H1 (cell line): ENCODE measurements around the gene RELL1. TPM values are rescaled to one million over a fixed set of nuclear protein-coding genes. Genes with fewer than 3 reads are reported as not detected.

Experiments
- ASH2L ChIP-seq: fragments of 200-600, 300-600 bp; sonication (generic); IDR thresholded peaks from one replicate; pipeline ENCODE4 v1.7.1; 2017; ENCODE audit warnings: low read length
- CHD7 ChIP-seq: fragments of 300-600 bp; sonication (generic); IDR thresholded peaks from 2 replicates; pipeline ENCODE4 v1.7.1; 2012; ENCODE audit warnings: low read length, moderate library complexity, mild to moderate bottlenecking, inconsistent platforms; ENCODE audit not compliant: insufficient replicate concordance
- EP300 ChIP-seq, 2 experiments: IDR thresholded peaks; 1 replicate in 1 of 2; 2 replicates in 1 of 2; pipeline ENCODE4 v1.6.1; 2011 to 2012; ENCODE audit warnings: low read depth in 2 of 2, low read length in 2 of 2, mild to moderate bottlenecking in 2 of 2, borderline replicate concordance in 1 of 2, inconsistent platforms in 1 of 2, moderate library complexity in 1 of 2
- JUN ChIP-seq: IDR thresholded peaks from 2 replicates; pipeline ENCODE4 v1.6.1; 2011; ENCODE audit warnings: low read depth, mild to moderate bottlenecking, improper control_type of control experiment, low read length
- SP1 ChIP-seq: IDR thresholded peaks from 2 replicates; pipeline ENCODE4 v1.6.1; 2011; ENCODE audit warnings: low read depth, low read length
- TCF12 ChIP-seq: IDR thresholded peaks from 2 replicates; pipeline ENCODE4 v1.6.1; 2011; ENCODE audit warnings: low read depth, mild to moderate bottlenecking, low read length
- USF2 ChIP-seq: IDR thresholded peaks from 2 replicates; pipeline ENCODE4 v1.6.1; 2011; ENCODE audit warnings: low read length, improper control_type of control experiment
- YY1 ChIP-seq: IDR thresholded peaks from 2 replicates; pipeline ENCODE4 v1.6.1; 2011; ENCODE audit warnings: low read depth, mild to moderate bottlenecking, low read length
- polyA plus RNA-seq, 7 experiments: library from polyadenylated mRNA; depleted of rRNA in 3 of 7; stranded (reverse) in 5 of 7; unstranded in 2 of 7; fragments of >200 nt in 5 of 7; fragments of 200-250 nt in 2 of 7; gene quantifications; 1 replicate in 5 of 7; 2 replicates in 1 of 7; 4 replicates in 1 of 7; pipeline versions ENCODE4 v1.2.1 to v1.2.3, GENCODE V29; 2011 to 2013; ENCODE audit warnings: missing spikeins in 2 of 7, mixed read lengths in 2 of 7
- total RNA-seq: library from RNA; stranded (reverse); fragmentation: NEBNext Ultra II Directional; extraction: Animal tissue kit (Norgen Biotek cat#: 25700); gene quantifications from 2 replicates; pipeline ENCODE4 v1.2.1, GENCODE V29; 2021

The RELL1 gene
- total and polyA plus RNA-seq, 2 of the 8 experiments (the other 6 are each of a cell fraction or from before 2014, with no cell fraction given): 2.1 to 14.1 TPM

- TF ChIP-seq CHD7 (no peak), ASH2L (no peak), EP300 (IDR thresholded peaks at IDR 0.05; ENCODE audit: borderline replicate concordance in 1 of 2, low read depth in 2 of 2, low read length in 2 of 2) (no peak), SP1 (no peak), USF2 (no peak), TCF12 (no peak), JUN (no peak), YY1 (no peak)
Observed at GRCh38 chr4:37687194-37687562, 1.0 kb upstream of the RELL1 start (continued).
